IMR-90 (cell line): Measurements from ENCODE around the gene MPRIP. TPM values are rescaled to one million over a fixed set of nuclear protein-coding genes. Genes with fewer than 3 reads are reported as not detected.

Experiments used
- ATAC-seq: fragments of 200-7000 bp; cut with Tn5 transposase; 2 replicates; pipeline ENCODE4 v1.9.1; 2020; ENCODE audit warnings: low read depth, mild to moderate bottlenecking, moderate library complexity
- BruUV-seq: library from RNA; stranded (reverse); fragments of 400-500 nt; replicated peaks from 2 replicates; lab custom pipeline; 2021; lab: Mats Ljungman, UMichigan
- CTCF ChIA-PET: fragments of 300-600 bp; formaldehyde crosslinking; extraction: SDS; loops from one replicate; lab custom pipeline; 2021; ENCODE audit warnings: antibody characterized with exemption; lab: Yijun Ruan, JAX
- POLR2A ChIA-PET: fragments of 300-600 bp; sonication (Branson Sonifier 250); formaldehyde crosslinking; loops from one replicate; lab custom pipeline; 2022; ENCODE audit warnings: antibody characterized with exemption; ENCODE audit not compliant: unreplicated experiment; lab: Charles Lee
- DNase-seq: peaks from one replicate; pipeline ENCODE4 v3.0.0; 2013
- H2AFZ ChIP-seq: replicated peaks from 2 replicates; pipeline ENCODE3; 2013; ENCODE audit warnings: low read length, mild to moderate bottlenecking; ENCODE audit not compliant: poor library complexity
- H2AK5ac ChIP-seq: 2 replicates; pipeline ENCODE4 v1.6.1; 2013; ENCODE audit warnings: low read depth, low read length, inconsistent platforms
- H2AK9ac ChIP-seq: replicated peaks from 2 replicates; pipeline ENCODE3; 2013; ENCODE audit warnings: mild to moderate bottlenecking, low read depth, low read length, moderate library complexity; ENCODE audit not compliant: poor library complexity
- H2BK120ac ChIP-seq: 2 replicates; pipeline ENCODE4 v1.6.1; 2013; ENCODE audit warnings: low read depth, low read length, inconsistent platforms
- H2BK15ac ChIP-seq: 3 replicates; pipeline ENCODE4 v1.6.1; 2013; ENCODE audit warnings: low read depth, low read length, inconsistent platforms
- H2BK20ac ChIP-seq: 2 replicates; pipeline ENCODE4 v1.6.1; 2013; ENCODE audit warnings: low read depth, mild to moderate bottlenecking, inconsistent platforms, low read length, moderate library complexity
- H2BK5ac ChIP-seq: 2 replicates; pipeline ENCODE4 v1.6.1; 2013; ENCODE audit warnings: mild to moderate bottlenecking, low read depth, low read length, inconsistent platforms; ENCODE audit not compliant: poor library complexity, severe bottlenecking
- H3K14ac ChIP-seq: replicated peaks from 2 replicates; pipeline ENCODE4 v1.6.1; 2013; ENCODE audit warnings: low read depth, low read length, inconsistent platforms
- H3K18ac ChIP-seq: 2 replicates; pipeline ENCODE4 v1.6.1; 2013; ENCODE audit warnings: low read depth, low read length, control low read depth
- H3K23ac ChIP-seq: 2 replicates; pipeline ENCODE4 v1.6.1; 2013; ENCODE audit warnings: low read depth, low read length, inconsistent platforms
- H3K27ac ChIP-seq: 2 replicates; pipeline ENCODE4 v1.5.1; 2013; ENCODE audit warnings: mild to moderate bottlenecking, control low read depth, low read length; ENCODE audit not compliant: insufficient read depth
- H3K27me3 ChIP-seq: 2 replicates; pipeline ENCODE4 v1.6.1; 2013; ENCODE audit warnings: low read length; ENCODE audit not compliant: control insufficient read depth, insufficient read depth
- H3K36me3 ChIP-seq: 2 replicates; pipeline ENCODE4 v1.6.1; 2013; ENCODE audit warnings: low read length, mixed read lengths; ENCODE audit not compliant: control insufficient read depth, insufficient read depth
- H3K4ac ChIP-seq: 2 replicates; pipeline ENCODE4 v1.6.1; 2013; ENCODE audit warnings: low read depth, low read length, inconsistent platforms
- H3K4me1 ChIP-seq: 2 replicates; pipeline ENCODE4 v1.6.1; 2013; ENCODE audit warnings: low read length, mixed read lengths; ENCODE audit not compliant: control insufficient read depth, insufficient read depth
- H3K4me2 ChIP-seq: 2 replicates; pipeline ENCODE4 v1.6.1; 2013; ENCODE audit warnings: low read depth, mild to moderate bottlenecking, control low read depth, low read length, moderate library complexity
- H3K4me3 ChIP-seq: 2 replicates; pipeline ENCODE4 v1.5.1; 2013; ENCODE audit warnings: low read depth, mild to moderate bottlenecking, control low read depth, low read length, moderate library complexity; ENCODE audit not compliant: insufficient read depth
- H3K56ac ChIP-seq: 2 replicates; pipeline ENCODE4 v1.6.1; 2013; ENCODE audit warnings: low read length, inconsistent platforms; ENCODE audit not compliant: insufficient read depth; ENCODE audit errors: extremely low read depth
- H3K79me1 ChIP-seq, 2 experiments: 2 replicates each; pipeline ENCODE4 v1.6.1; 2013; ENCODE audit warnings: low read length in 2 of 2, inconsistent platforms in 1 of 2, low read depth in 1 of 2
- H3K9ac ChIP-seq: 2 replicates; pipeline ENCODE4 v1.6.1; 2013; ENCODE audit warnings: low read depth, low read length, control low read depth
- H3K9me1 ChIP-seq: 2 replicates; pipeline ENCODE4 v1.6.1; 2013; ENCODE audit warnings: low read length, inconsistent platforms; ENCODE audit not compliant: insufficient read depth
- H3K9me3 ChIP-seq: 2 replicates; pipeline ENCODE4 v1.6.1; 2013; ENCODE audit warnings: low read length; ENCODE audit not compliant: control insufficient read depth, insufficient read depth
- H4K20me1 ChIP-seq: 2 replicates; pipeline ENCODE4 v1.6.1; 2013; ENCODE audit warnings: low read length, inconsistent platforms; ENCODE audit not compliant: insufficient read depth
- H4K5ac ChIP-seq: 2 replicates; pipeline ENCODE4 v1.6.1; 2013; ENCODE audit warnings: mild to moderate bottlenecking, low read depth, low read length, control low read depth
- H4K8ac ChIP-seq, 2 experiments: 2 replicates each; pipeline ENCODE4 v1.6.1; 2013; ENCODE audit warnings: low read depth in 2 of 2, low read length in 2 of 2, control low read depth in 1 of 2, inconsistent platforms in 1 of 2
- H4K91ac ChIP-seq: 2 replicates; pipeline ENCODE4 v1.6.1; 2013; ENCODE audit warnings: low read depth, low read length, inconsistent platforms; ENCODE audit not compliant: insufficient read depth
- BHLHE40 ChIP-seq: fragments of 150-350 bp; IDR thresholded peaks from 2 replicates; pipeline ENCODE4 v1.6.1; 2016; ENCODE audit warnings: mild to moderate bottlenecking, low read depth, low read length
- CEBPB ChIP-seq: IDR thresholded peaks from 2 replicates; pipeline ENCODE4 v1.6.1; 2012; ENCODE audit warnings: low read depth, low read length, improper control_type of control experiment
- CTCF ChIP-seq: conservative IDR thresholded peaks from 2 replicates; pipeline ENCODE4 v1.5.1; 2012; ENCODE audit warnings: mild to moderate bottlenecking, low read depth, low read length, improper control_type of control experiment
- ELK1 ChIP-seq: fragments of 150-350 bp; IDR thresholded peaks from 2 replicates; pipeline ENCODE4 v1.6.1; 2016; ENCODE audit warnings: low read depth, mild to moderate bottlenecking, low read length, moderate library complexity, borderline replicate concordance
- FOS ChIP-seq: fragments of 150-350 bp; IDR thresholded peaks from 2 replicates; pipeline ENCODE4 v1.6.1; 2016; ENCODE audit warnings: low read depth, low read length
- MAFK ChIP-seq: IDR thresholded peaks from 2 replicates; pipeline ENCODE4 v1.6.1; 2012; ENCODE audit warnings: low read depth, low read length, improper control_type of control experiment
- MAZ ChIP-seq: IDR thresholded peaks from 2 replicates; pipeline ENCODE4 v1.6.1; 2012; ENCODE audit warnings: low read depth, mild to moderate bottlenecking, low read length, improper control_type of control experiment, moderate library complexity, borderline replicate concordance
- NFE2L2 ChIP-seq: fragments of 150-350 bp; IDR thresholded peaks from 2 replicates; pipeline ENCODE4 v1.6.1; 2016; ENCODE audit warnings: low read depth, mild to moderate bottlenecking, low read length
- POLR2A ChIP-seq: IDR thresholded peaks from 2 replicates; pipeline ENCODE4 v1.6.1; 2012; ENCODE audit warnings: mild to moderate bottlenecking, low read depth, low read length
- RAD21 ChIP-seq: IDR thresholded peaks from 2 replicates; pipeline ENCODE4 v1.6.1; 2012; ENCODE audit warnings: low read length, improper control_type of control experiment
- RCOR1 ChIP-seq: IDR thresholded peaks from 2 replicates; pipeline ENCODE4 v1.6.1; 2012; ENCODE audit warnings: mild to moderate bottlenecking, low read length, improper control_type of control experiment; ENCODE audit not compliant: insufficient replicate concordance
- RFX5 ChIP-seq: IDR thresholded peaks from 2 replicates; pipeline ENCODE4 v1.8.0; 2012; ENCODE audit warnings: low read depth, mild to moderate bottlenecking, low read length, moderate library complexity
- SMC3 ChIP-seq: fragments of 150-350 bp; IDR thresholded peaks from 2 replicates; pipeline ENCODE4 v1.6.1; 2016; ENCODE audit warnings: low read depth, mild to moderate bottlenecking, antibody characterized with exemption, low read length, moderate library complexity
- USF2 ChIP-seq: fragments of 150-350 bp; IDR thresholded peaks from 2 replicates; pipeline ENCODE4 v1.6.1; 2017; ENCODE audit warnings: mild to moderate bottlenecking, antibody characterized with exemption, low read length, low read depth
- WGBS, 2 experiments: methylation state at CpG; one replicate each; pipeline versions ENCODE4 v1.1.5 to v1.1.7; 2013; ENCODE audit warnings: missing lambda C conversion rate in 2 of 2; ENCODE audit not compliant: insufficient read length in 1 of 2; ENCODE audit errors: extremely low coverage in 2 of 2; 5-methylcytosine and 5-hydroxymethylcytosine counted together
- dilution Hi-C: fragments of 300-500 bp; cut with HindIII; formaldehyde crosslinking; loops from one replicate; pipeline ENCODE4 v1.14.3; 2018; ENCODE audit warnings: low sequenced_read_pairs; ENCODE audit not compliant: unreplicated experiment
- in situ Hi-C: fragments of 300-500 bp; cut with MboI; formaldehyde crosslinking; loops from 3 replicates; pipeline ENCODE4 v1.14.3; 2019; ENCODE audit warnings: low sequenced_read_pairs, inconsistent platforms, mixed read lengths
- intact Hi-C: fragments of 100-400 bp; cut with micrococcal nuclease; formaldehyde crosslinking; loops from 2 replicates; pipeline ENCODE4 v1.10.0; 2022
- polyA plus RNA-seq, 3 experiments: library from polyadenylated mRNA; depleted of rRNA; stranded (reverse); fragments of >200 nt; gene quantifications; 2 replicates each; pipeline ENCODE4 v1.2.3, GENCODE V29; 2012; ENCODE audit warnings: low replicate concordance in 1 of 3
- total RNA-seq: library from RNA; depleted of rRNA; stranded (reverse); fragments of >200 nt; gene quantifications from 2 replicates; pipeline ENCODE4 v1.2.3, GENCODE V29; 2012

MPRIP gene
- total and polyA plus RNA-seq, 2 of the 4 experiments (the other 2 are of a cell fraction): 111 to 149 TPM

- no peak overlapping the region for H3K18ac ChIP-seq
- H4K5ac ChIP-seq: no peak overlapping the region
- H3K9ac ChIP-seq: no peak overlapping the region
- BruUV-seq: no TSS peak
- H2BK20ac ChIP-seq: no peak overlapping the region
- no peaks in the 10 kb centered on the region for H3K4me1 ChIP-seq
- H3K27ac ChIP-seq: no peak overlapping the region
- no peak overlapping the region for H3K4me3 ChIP-seq
- WGBS, 2 experiments: 87% methylated on average over 10 of the region's 26 CpGs; no CpG with 5 or more reads in 1 of the 2 experiments
- no peak overlapping the region for H2BK5ac ChIP-seq
- no peak overlapping the region for H4K8ac ChIP-seq
- H2AK9ac ChIP-seq: no peak overlapping the region
- no peaks in the 10 kb centered on the region for H3K9me3 ChIP-seq
- CTCF ChIA-PET: no interaction called here
- peaks cover 13 to 66% of the 10 kb centered on the region in 2 experiments for H3K79me1 ChIP-seq
- H3K23ac ChIP-seq: no peak overlapping the region
- DNase-seq (no peak), ATAC-seq (no peak)
- H4K20me1 ChIP-seq: peaks cover 54% of the 10 kb centered on the region
- no peak overlapping the region for H2BK15ac ChIP-seq
- in situ Hi-C loops (no loop called here), dilution Hi-C loops (no loop called here), intact Hi-C loops (no loop called here)
- no peak overlapping the region for H4K91ac ChIP-seq
- no peak overlapping the region for H2AFZ ChIP-seq
- H3K4me2 ChIP-seq: no peak overlapping the region
- no peak overlapping the region for H3K14ac ChIP-seq
- no peaks in the 10 kb centered on the region for H3K27me3 ChIP-seq
- no peaks in the 10 kb centered on the region for H3K9me1 ChIP-seq
- H3K56ac ChIP-seq: no peak overlapping the region
- H2AK5ac ChIP-seq: no peak overlapping the region
- peaks cover 70% of the 10 kb centered on the region for H3K36me3 ChIP-seq
- POLR2A ChIA-PET: no interaction called here
- no peak overlapping the region for H3K4ac ChIP-seq
- no peak overlapping the region for H2BK120ac ChIP-seq
- TF ChIP-seq NFE2L2 (no peak), RAD21 (no peak), RFX5 (no peak), ELK1 (no peak), FOS (no peak), RCOR1 (no peak), BHLHE40 (no peak), CEBPB (no peak), POLR2A (no peak), SMC3 (no peak), CTCF (no peak), MAZ (no peak), MAFK (no peak), USF2 (no peak)
Observed at GRCh38 chr17:17229416-17230384, 187.4 kb downstream of the MPRIP start.
